Left ventricle myocardium inferior (tissue), 1 donor: ENCODE data around the gene LRIG1. TPM values are rescaled to one million over a fixed set of nuclear protein-coding genes. Genes with fewer than 3 reads are reported as not detected.

Experiments
- DNase-seq: peaks from one replicate; pipeline ENCODE4 v3.0.0-alpha.2; 2020
- H3K27ac ChIP-seq: fragments of 200-600 bp; replicated peaks from 2 replicates; pipeline ENCODE4 v1.8.0; 2021
- H3K27me3 ChIP-seq: fragments of 200-600 bp; 2 replicates; pipeline ENCODE4 v1.8.0; 2021; ENCODE audit warnings: low read depth
- H3K36me3 ChIP-seq: fragments of 200-600 bp; 2 replicates; pipeline ENCODE4 v1.8.0; 2021
- H3K4me1 ChIP-seq: fragments of 200-600 bp; 2 replicates; pipeline ENCODE4 v1.8.0; 2021
- H3K4me3 ChIP-seq: fragments of 200-600 bp; 2 replicates; pipeline ENCODE4 v1.8.0; 2021; ENCODE audit warnings: mild to moderate bottlenecking, moderate library complexity
- H3K9me3 ChIP-seq: fragments of 200-600 bp; replicated peaks from 2 replicates; pipeline ENCODE4 v1.8.0; 2021
- intact Hi-C: fragments of 100-400 bp; cut with micrococcal nuclease; formaldehyde crosslinking; loops from one replicate; pipeline ENCODE4 v1.11.0; 2022
- total RNA-seq: library from RNA; stranded (reverse); fragmentation: NEBNext Ultra II Directional; extraction: Animal tissue kit (Norgen Biotek cat#: 25700); gene quantifications from one replicate; pipeline ENCODE4 v1.2.1, GENCODE V29; 2021
- TF ChIP-seq, protein P1 (sequence below): fragments of 200-600 bp; IDR thresholded peaks from 2 replicates; pipeline ENCODE4 v1.8.0; 2021; ENCODE audit warnings: antibody characterized with exemption, mild to moderate bottlenecking, borderline replicate concordance
- donor health status: DM: no; HTN: yes; CAD: no; lungs with severe emphysema.

LRIG1 gene
- total RNA-seq, 1 donor from 2014 or later: 137 TPM

DNA sequence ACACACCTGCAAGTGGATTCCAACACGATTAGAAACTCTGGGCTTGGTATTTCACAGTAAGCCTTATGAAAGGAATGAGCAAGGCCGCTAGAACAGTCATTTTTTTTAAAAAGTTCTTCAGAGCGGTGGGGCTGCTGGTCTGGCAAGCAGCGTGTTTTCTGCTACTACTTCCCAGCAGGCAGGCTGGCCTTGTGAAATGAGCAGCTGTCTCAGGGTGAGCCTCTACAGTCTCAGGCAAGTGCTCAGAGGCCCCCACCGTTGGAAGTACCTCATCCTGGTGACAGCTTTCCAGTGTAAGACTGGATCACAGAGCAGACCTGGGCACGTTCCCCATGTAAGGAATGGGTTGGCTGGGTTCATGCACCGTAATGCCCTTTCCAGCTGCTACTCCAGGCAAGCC, 119.2 kb downstream of the LRIG1 start:
- Histone ChIP-seq H3K27me3 (no peaks in the 10 kb centered on the region), H3K36me3 (peaks cover 99% of the 10 kb centered on the region), H3K4me1 (peaks cover 13% of the 10 kb centered on the region), H3K27ac (no peak overlapping the region), H3K9me3 (no peaks in the 10 kb centered on the region), H3K4me3 (no peak overlapping the region)
- intact Hi-C loops: no loop called here
- TF ChIP-seq, protein P1, sequence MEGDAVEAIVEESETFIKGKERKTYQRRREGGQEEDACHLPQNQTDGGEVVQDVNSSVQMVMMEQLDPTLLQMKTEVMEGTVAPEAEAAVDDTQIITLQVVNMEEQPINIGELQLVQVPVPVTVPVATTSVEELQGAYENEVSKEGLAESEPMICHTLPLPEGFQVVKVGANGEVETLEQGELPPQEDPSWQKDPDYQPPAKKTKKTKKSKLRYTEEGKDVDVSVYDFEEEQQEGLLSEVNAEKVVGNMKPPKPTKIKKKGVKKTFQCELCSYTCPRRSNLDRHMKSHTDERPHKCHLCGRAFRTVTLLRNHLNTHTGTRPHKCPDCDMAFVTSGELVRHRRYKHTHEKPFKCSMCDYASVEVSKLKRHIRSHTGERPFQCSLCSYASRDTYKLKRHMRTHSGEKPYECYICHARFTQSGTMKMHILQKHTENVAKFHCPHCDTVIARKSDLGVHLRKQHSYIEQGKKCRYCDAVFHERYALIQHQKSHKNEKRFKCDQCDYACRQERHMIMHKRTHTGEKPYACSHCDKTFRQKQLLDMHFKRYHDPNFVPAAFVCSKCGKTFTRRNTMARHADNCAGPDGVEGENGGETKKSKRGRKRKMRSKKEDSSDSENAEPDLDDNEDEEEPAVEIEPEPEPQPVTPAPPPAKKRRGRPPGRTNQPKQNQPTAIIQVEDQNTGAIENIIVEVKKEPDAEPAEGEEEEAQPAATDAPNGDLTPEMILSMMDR: no peak
- no peak for DNase-seq

DNA sequence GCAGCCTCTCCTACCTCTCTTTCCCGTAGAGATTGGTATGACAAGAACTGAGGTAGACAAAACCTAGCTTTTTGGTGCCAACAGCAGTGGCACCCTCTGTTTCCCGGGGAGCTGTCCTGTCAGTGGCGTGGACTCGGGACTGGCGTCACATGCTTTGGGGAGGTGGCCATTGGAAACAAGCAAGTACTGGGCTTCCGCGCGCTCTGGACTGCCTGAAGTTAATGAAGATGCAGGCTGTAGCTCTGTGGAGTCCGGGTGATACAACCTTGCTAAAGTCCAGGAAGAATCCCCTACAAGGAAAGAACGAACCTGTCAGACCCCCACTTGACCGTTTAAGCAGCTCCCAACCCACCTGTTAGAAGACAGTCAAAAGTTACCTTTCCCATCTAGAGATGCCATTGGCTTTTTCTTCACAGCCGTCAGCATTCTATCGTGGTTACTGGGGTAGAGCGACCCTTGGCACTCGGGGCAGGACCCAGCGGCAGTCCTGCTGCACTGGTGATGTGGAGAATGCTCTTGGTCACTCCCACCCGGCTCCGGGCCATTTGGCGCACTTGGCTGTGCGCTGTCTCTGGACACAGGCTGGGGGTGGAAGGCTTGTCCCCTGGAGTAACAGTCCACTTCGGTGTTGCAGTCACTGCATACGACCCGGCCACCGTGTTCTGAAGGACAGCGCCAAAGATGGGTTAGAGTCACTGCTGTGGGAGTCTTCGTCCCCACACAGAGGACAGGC, 120.5 kb downstream of the LRIG1 start:
- no peak overlapping the region for H3K27ac ChIP-seq

DNA sequence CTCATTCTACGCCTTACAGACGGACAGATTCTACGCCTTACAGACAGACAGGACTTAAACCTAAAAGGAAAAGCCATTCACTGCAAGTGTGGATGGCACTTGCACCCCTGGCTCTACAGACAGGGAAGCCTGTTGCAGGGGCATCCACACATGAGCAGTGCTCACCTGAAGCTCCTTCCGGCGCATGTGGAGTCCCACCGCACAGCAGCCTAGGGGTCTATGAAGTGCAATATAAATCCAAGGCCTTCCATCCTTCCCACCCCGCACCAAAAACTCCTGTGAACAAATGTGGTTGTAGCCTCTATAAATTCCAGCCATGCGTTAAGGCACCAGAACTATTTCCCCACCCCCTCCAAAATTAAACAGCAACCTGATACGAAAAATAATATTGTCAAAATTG, 121.3 kb downstream of the LRIG1 start:
- no peaks in the 10 kb centered on the region for H3K27me3 ChIP-seq
- intact Hi-C loops: no loop called here
- TF ChIP-seq, protein P1: no peak
- no peak overlapping the region for H3K27ac ChIP-seq
- no peaks in the 10 kb centered on the region for H3K9me3 ChIP-seq
- no peak for DNase-seq
- H3K4me1 ChIP-seq: peaks cover 21% of the 10 kb centered on the region
- peaks cover 81% of the 10 kb centered on the region for H3K36me3 ChIP-seq
- H3K4me3 ChIP-seq: no peak overlapping the region

More for the DNA sequence above, 120.5 kb downstream of the LRIG1 start:
- intact Hi-C loops: no loop called here
- Histone ChIP-seq H3K9me3 (no peaks in the 10 kb centered on the region), H3K36me3 (peaks cover 89% of the 10 kb centered on the region), H3K4me1 (peaks cover 21% of the 10 kb centered on the region), H3K27me3 (no peaks in the 10 kb centered on the region), H3K4me3 (no peak overlapping the region)
- TF ChIP-seq, protein P1: no peak
- no peak for DNase-seq

DNA sequence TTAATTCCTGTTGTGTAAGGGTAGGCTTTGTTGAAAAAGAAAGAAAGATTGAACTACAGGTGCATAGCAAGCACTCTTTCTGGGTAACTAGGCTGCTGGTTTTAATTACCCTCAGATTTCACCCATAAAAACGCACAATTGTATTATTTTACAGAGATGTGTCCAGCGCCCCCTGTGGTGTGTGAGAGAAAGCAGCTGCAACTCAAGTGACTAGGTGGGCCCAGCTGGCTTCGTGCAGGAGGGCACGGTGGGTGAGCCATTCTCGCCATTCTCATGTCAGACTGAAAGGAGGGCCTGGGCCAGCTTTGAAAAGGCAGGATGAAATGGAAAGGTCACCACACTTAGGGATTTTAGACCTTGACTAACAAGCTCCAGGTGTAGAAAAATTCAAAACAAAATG, 122.6 kb downstream of the LRIG1 start:
- Histone ChIP-seq H3K27ac (no peak overlapping the region), H3K4me1 (peaks cover 22% of the 10 kb centered on the region), H3K9me3 (no peaks in the 10 kb centered on the region), H3K4me3 (no peak overlapping the region), H3K36me3 (peaks cover 76% of the 10 kb centered on the region), H3K27me3 (no peaks in the 10 kb centered on the region)
- intact Hi-C loops: no loop called here
- TF ChIP-seq, protein P1: peak; percentile 57
- no peak for DNase-seq

DNA sequence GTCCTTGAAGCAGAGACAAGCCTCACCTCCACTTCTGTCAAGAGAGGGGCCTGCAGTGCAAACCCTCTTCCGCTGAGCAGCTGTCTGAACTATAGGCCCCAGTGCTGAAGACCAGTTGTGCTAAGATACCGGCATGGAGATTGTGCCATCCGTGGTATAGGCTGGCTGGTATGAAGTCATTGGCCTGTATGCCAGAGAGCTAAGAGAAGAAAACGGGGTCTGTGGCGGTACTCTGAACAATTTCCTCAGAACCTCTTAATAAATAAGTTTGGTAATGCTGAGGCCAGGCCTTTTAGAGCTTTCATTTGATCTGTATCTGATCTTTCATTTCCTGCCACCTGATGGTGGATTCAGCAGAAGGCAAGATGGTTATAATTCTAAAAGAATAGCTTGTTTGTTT, 123.0 kb downstream of the LRIG1 start:
- peaks cover 71% of the 10 kb centered on the region for H3K36me3 ChIP-seq
- no peak overlapping the region for H3K27ac ChIP-seq
- no peak overlapping the region for H3K4me3 ChIP-seq
- H3K27me3 ChIP-seq: no peaks in the 10 kb centered on the region
- DNase-seq: no peak
- TF ChIP-seq, protein P1: no peak
- peaks cover 27% of the 10 kb centered on the region for H3K4me1 ChIP-seq
- intact Hi-C loops: no loop called here
- no peaks in the 10 kb centered on the region for H3K9me3 ChIP-seq
